Measurements from ENCODE around the gene TSHZ1. TPM values are rescaled to one million over a fixed set of nuclear protein-coding genes. Genes with fewer than 3 reads are reported as not detected.

Gene TSHZ1, protein sequence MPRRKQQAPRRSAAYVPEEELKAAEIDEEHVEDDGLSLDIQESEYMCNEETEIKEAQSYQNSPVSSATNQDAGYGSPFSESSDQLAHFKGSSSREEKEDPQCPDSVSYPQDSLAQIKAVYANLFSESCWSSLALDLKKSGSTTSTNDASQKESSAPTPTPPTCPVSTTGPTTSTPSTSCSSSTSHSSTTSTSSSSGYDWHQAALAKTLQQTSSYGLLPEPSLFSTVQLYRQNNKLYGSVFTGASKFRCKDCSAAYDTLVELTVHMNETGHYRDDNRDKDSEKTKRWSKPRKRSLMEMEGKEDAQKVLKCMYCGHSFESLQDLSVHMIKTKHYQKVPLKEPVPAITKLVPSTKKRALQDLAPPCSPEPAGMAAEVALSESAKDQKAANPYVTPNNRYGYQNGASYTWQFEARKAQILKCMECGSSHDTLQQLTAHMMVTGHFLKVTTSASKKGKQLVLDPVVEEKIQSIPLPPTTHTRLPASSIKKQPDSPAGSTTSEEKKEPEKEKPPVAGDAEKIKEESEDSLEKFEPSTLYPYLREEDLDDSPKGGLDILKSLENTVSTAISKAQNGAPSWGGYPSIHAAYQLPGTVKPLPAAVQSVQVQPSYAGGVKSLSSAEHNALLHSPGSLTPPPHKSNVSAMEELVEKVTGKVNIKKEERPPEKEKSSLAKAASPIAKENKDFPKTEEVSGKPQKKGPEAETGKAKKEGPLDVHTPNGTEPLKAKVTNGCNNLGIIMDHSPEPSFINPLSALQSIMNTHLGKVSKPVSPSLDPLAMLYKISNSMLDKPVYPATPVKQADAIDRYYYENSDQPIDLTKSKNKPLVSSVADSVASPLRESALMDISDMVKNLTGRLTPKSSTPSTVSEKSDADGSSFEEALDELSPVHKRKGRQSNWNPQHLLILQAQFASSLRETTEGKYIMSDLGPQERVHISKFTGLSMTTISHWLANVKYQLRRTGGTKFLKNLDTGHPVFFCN (N-terminal part only)
- 3.5 TPM for polyA plus RNA-seq

DNA sequence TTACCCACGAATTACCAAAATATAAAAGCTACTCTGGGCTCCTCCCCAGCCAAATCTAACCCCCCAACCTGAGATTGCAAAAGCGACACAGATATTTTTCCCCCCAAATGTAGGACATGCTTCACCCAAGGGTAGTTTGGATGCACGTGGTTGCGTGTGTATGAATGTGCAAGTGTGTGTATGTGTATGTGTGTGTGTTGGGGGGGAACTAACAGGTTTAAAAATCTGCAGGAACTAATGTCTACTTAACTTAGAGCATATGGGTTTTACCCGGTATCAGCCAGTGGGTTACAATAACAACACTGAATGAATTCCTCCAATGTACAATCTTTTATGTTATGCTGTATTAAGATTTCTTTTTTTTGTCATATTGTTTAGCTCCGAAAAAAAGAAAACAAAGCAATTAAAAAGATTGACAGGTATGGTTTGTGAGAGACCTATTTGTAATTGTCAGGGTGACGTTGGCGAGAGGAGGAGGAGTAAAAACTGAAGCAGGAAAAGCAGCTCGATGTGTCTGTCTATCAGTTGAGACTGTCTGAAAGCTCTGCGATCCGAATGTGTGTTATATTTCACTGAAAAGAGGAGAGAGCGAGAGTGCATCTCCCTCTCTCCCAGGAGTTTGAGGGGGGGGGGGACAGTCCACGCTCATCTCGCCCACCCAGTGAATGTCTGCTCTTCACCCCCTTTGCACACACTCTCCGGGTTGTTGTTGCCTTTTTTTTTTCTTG is at the start of gene TSHZ1:
TSS of gene TSHZ1 (plus strand) at position 524 of the 728 bp plus-strand sequence. CDS start 1,080 bp downstream, outside the sequence.
- no peaks in the 10 kb centered on the region for H3K9me3 Mint-ChIP-seq
- H3K27me3 Mint-ChIP-seq, result peaks cover 3% of the 10 kb centered on the region
- peaks cover 40 to 51% (median 45%) of the 10 kb centered on the region in 3 donors for H3K4me1 Mint-ChIP-seq
- peak within 1 kb of the TSS; percentile 79 to 96 (median 95) for H3K27ac Mint-ChIP-seq
- H3K4me3 Mint-ChIP-seq, result peak within 1 kb of the TSS; percentile 97 to 100 (median 98)
- H3K36me3 Mint-ChIP-seq, result peaks cover 2% of the 10 kb centered on the region

DNA sequence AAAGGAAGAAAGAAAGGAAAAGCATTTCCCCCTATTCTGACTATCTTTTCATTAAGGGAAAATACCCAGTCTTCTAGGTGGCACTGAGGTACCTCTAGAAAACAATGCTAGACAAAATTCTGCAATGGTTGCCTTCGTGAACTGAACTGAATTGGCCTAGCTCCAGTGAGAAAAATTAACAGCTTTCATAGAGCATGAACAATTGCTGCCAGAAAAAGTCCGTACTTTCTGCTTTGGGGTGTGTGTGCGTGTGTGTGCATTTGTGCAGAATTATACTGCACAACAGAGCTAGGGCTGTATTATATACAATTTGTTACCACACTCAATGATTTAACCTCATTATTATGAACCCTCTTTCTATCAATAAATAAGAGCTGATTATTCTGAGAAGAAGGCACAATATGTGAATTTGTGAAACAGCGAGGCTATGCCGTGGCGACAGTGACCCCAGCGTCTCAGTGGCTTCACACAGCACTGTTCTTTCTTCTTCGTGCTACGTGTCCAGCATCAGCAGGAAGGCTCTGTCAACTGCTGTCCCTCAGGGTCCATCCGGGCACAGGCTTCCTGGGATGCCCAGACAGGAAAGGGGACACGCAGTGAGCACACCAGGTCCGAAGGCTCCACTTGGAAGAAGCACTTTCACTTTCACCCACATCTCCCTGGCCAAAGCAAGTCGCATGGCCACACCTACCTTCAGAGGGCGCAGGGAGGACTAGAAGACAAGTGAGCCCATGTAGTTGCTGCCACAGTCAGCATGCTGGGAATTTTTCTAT is 49.2 kb upstream of the TSHZ1 start:
- Mint-ChIP-seq H3K36me3 (no peaks in the 10 kb centered on the region), H3K27me3 (peaks cover 4% of the 10 kb centered on the region), H3K4me3 (peak overlapping the region; percentile 75 to 92 (median 91)), H3K27ac (peak overlapping the region in 2 of 3 donors; percentile 55 to 72), H3K9me3 (no peaks in the 10 kb centered on the region), H3K4me1 (peaks cover 0 to 6% (median 0%) of the 10 kb centered on the region in 3 donors)

DNA sequence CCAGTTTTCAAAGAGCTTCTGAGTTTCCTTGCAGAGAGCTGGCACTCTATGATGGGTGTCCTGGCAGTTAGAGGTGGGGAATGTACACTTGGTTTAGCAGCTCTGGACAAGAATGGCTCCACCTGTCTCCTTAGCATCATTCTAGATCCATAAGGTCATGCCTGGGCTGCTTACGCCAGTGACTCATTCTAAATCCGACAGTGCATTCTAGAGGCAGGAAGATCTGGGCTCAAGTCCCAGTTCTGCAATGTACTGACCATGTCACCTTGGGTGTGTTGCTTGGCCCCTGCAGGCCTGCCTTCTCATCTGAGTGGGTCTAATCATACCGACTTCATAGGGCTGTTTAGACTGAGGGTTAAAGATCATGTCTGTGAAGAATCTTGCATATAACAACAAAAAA is 48.1 kb upstream of the TSHZ1 start:
- Mint-ChIP-seq H3K4me3 (peak overlapping the region in 1 of 4 donors; percentile 91), H3K27ac (no peak overlapping the region), H3K4me1 (peaks cover 0 to 6% (median 0%) of the 10 kb centered on the region in 3 donors), H3K27me3 (peaks cover 11% of the 10 kb centered on the region), H3K36me3 (peaks cover 2% of the 10 kb centered on the region), H3K9me3 (no peaks in the 10 kb centered on the region)

DNA sequence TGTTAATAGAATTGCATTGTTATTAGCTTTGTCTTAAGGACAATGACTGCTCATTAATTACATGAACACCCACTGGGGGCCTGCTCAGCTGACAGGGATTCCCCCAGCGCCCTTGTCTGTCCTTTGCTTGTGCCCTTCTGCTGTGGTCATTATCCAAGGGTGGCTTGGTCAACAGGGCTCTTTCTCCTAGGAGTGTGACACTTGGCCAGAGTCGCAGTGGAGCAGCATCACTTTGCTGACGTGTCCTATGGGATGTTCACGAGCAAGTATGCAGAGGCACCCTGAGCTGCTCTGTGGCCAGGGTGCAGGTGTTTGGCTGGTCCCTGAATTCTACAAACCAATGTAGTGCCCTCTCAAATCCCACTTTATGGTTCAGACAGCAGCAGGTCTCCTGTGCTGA is 47.6 kb upstream of the TSHZ1 start:
- H3K36me3 Mint-ChIP-seq, result peaks cover 2% of the 10 kb centered on the region
- peaks cover 11% of the 10 kb centered on the region for H3K27me3 Mint-ChIP-seq
- no peak overlapping the region for H3K27ac Mint-ChIP-seq
- peaks cover 0 to 1% (median 0%) of the 10 kb centered on the region in 3 donors for H3K9me3 Mint-ChIP-seq
- H3K4me3 Mint-ChIP-seq, result no peak overlapping the region
- peaks cover 0 to 6% (median 0%) of the 10 kb centered on the region in 3 donors for H3K4me1 Mint-ChIP-seq

DNA sequence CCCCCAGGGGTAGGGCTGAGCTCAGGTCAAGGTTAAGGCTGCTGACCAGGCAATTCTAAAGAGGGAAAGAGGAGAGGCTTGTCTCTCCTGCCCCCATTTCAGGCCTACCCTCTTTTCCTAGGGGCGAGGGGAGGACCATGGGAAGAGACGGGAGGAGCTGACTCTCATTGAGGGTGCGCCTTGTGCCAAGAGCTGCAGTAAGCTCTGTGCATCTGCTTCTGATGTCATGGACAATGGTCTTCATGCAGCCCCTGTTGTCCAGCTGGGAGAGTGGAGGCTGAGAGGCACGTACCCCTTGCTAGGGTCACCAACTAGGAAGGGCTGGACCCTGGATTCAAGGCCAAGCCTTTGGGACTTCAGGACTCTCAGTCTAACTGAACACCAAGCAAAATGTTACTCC is 46.9 kb upstream of the TSHZ1 start:
- Mint-ChIP-seq H3K36me3 (peaks cover 2% of the 10 kb centered on the region), H3K9me3 (peaks cover 0 to 1% (median 0%) of the 10 kb centered on the region in 3 donors), H3K27ac (no peak overlapping the region), H3K4me1 (peaks cover 0 to 6% (median 0%) of the 10 kb centered on the region in 3 donors), H3K27me3 (peaks cover 11% of the 10 kb centered on the region), H3K4me3 (no peak overlapping the region)

DNA sequence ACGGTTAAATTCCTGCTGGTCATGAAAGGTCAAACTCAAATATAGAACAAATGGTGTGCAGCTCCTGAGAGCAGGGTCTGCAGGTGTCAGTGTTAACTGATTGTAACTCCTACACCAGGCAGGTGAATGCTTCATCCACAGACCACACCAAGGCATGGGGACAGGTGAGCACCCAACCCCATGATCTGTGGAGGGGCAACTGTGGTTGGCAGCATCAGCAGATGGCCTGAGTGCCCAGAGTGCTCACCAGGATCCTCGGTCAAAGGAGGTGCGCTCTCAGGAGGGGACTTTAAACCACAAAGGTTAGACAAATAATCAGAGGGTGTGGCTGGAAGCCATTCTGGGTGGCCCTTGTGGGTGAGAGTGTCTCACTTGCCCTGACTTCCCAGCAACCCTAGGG is 46.1 kb upstream of the TSHZ1 start:
- peaks cover 10% of the 10 kb centered on the region for H3K27me3 Mint-ChIP-seq
- H3K4me1 Mint-ChIP-seq, result peaks cover 0 to 6% (median 0%) of the 10 kb centered on the region in 3 donors
- H3K9me3 Mint-ChIP-seq, result peaks cover 0 to 1% (median 0%) of the 10 kb centered on the region in 3 donors
- no peak overlapping the region for H3K27ac Mint-ChIP-seq
- H3K36me3 Mint-ChIP-seq, result peaks cover 2% of the 10 kb centered on the region
- no peak overlapping the region for H3K4me3 Mint-ChIP-seq

DNA sequence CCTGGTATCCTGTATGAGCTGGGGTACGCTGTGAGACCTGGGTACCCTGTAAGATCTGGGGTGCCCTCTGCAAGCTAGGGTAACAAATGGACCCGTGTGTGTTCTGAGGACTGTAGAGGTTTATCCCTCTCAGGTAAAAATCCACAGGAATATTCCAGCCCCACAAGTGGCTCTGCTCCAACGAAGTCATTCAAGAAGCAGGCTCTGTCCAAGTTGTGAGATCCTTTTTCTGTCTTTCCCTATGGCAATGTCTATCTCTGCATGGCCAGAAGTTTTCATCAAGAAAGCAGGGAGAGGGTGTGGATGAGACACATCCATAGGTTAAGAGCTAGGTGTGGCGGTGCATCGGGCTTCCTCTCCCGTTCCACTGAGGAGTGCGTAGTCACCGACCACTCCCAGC is 44.7 kb upstream of the TSHZ1 start:
- Mint-ChIP-seq H3K9me3 (peaks cover 0 to 1% (median 0%) of the 10 kb centered on the region in 3 donors), H3K36me3 (peaks cover 2% of the 10 kb centered on the region), H3K4me3 (no peak overlapping the region), H3K27me3 (peaks cover 10% of the 10 kb centered on the region), H3K27ac (no peak overlapping the region), H3K4me1 (peaks cover 0 to 6% (median 0%) of the 10 kb centered on the region in 3 donors)

DNA sequence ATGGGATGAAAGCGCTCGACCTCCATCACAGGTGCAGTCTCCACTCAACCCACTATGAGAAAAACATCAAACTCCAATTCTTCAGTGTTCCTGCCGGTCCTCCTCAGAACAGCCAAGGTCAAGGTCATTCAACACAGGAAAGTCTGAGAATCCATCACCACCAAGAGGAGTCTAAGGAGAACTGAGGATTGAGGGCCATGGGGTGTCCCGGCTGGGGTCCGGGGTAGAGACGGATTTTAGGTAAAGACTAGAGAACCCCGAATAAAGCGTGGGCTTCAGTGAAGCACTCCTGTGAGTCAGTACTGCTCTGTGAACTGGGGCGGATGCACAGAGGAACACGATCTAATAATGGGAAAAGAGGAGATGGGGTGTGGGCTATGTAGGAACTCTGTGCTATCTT is 43.5 kb upstream of the TSHZ1 start:
- H3K27me3 Mint-ChIP-seq, result peaks cover 10% of the 10 kb centered on the region
- H3K4me1 Mint-ChIP-seq, result no peaks in the 10 kb centered on the region
- H3K9me3 Mint-ChIP-seq, result peaks cover 0 to 1% (median 0%) of the 10 kb centered on the region in 3 donors
- peaks cover 2% of the 10 kb centered on the region for H3K36me3 Mint-ChIP-seq
- no peak overlapping the region for H3K4me3 Mint-ChIP-seq
- H3K27ac Mint-ChIP-seq, result peak overlapping the region in 1 of 3 donors; percentile 5

DNA sequence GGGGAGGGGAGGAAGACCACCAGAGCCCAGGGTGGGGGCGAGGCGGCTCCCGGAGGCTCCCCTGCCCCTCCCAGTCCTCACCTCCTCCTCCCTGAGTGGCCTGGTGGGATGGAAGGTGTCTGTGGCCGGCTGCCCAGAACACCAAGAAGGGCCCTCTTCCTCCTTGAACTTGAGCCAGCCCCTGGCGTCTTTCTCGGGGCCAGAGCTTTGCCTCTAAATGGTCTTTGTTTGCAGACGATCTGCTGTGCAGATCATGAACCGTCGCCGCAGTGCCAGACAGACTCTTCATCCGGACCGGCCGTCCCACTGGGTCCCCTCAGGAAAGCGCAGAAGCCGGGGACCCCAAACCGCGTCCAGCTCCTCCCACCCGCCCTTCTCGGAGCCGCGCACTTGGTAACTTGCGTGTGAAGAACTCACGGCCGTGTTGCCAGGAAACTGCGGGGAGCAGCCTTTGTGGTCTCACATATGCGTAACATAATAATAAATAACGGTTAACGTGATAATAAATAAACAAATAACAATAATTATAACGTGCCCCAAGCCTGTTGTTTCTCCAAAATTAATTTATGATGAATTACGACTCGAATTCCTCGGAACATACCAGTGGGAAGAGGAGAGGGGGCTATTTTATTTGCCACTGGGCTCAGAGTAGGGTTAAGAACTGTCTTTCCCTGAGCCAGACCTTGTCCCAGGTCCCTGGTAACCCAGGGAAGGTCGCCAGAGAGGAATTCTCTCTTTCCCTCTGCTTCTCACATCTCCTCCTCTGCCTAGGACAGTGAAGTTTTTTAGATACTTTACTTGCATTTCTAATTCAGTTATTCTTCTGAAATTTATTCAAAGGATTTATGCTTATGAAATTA is 42.6 kb upstream of the TSHZ1 start:
- H3K4me3 Mint-ChIP-seq, result no peak overlapping the region
- H3K36me3 Mint-ChIP-seq, result peaks cover 2% of the 10 kb centered on the region
- H3K4me1 Mint-ChIP-seq, result peaks cover 2 to 5% (median 2%) of the 10 kb centered on the region in 3 donors
- peaks cover 0 to 1% (median 0%) of the 10 kb centered on the region in 3 donors for H3K9me3 Mint-ChIP-seq
- H3K27ac Mint-ChIP-seq, result no peak overlapping the region
- H3K27me3 Mint-ChIP-seq, result peaks cover 10% of the 10 kb centered on the region

DNA sequence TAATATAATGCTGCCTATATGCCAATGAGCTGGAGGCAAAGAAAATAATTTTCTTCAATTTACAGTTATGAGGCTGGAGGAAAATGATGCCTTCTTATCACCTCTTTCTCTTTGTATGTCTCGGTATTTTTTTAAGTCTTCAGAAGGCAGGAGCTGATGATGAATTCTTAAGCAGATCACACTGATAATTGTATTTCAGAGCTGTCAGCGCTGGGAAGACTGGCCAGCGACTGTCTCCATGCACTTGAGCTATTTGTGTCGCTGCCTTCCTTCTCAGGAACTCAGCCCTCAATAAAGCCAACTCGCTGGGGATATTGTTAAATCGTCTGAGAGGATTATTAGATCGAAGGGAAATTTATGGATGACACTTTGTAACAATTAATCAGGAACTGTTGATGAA is 42.0 kb upstream of the TSHZ1 start:
- Mint-ChIP-seq H3K36me3 (peaks cover 2% of the 10 kb centered on the region), H3K9me3 (peaks cover 0 to 1% (median 0%) of the 10 kb centered on the region in 3 donors), H3K27ac (no peak overlapping the region), H3K4me3 (no peak overlapping the region), H3K27me3 (peaks cover 10% of the 10 kb centered on the region), H3K4me1 (peaks cover 6 to 9% (median 8%) of the 10 kb centered on the region in 3 donors)

DNA sequence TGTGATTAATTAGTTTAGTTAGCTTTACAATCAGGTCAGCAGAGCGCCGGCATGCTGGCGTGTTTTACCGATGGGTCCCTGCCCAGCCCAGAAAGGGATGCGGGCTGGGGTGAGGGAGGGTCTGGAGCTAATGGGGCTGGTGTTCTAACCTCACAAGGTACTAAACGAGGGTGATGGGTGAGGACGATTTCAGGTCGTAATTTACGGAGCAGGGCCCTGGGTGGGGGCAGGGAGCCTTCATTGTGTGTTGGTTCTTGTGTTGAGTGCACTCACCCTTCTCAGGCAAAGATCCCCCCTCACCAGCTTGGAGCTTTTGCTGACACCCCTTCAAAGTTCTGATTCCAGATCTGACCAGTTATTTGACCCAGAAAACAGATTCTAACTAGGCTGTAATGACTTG is 41.2 kb upstream of the TSHZ1 start:
- Mint-ChIP-seq H3K9me3 (peaks cover 0 to 1% (median 0%) of the 10 kb centered on the region in 3 donors), H3K36me3 (peaks cover 2% of the 10 kb centered on the region), H3K4me1 (peaks cover 6 to 14% (median 8%) of the 10 kb centered on the region in 3 donors), H3K27ac (no peak overlapping the region), H3K27me3 (peaks cover 10% of the 10 kb centered on the region), H3K4me3 (no peak overlapping the region)

DNA sequence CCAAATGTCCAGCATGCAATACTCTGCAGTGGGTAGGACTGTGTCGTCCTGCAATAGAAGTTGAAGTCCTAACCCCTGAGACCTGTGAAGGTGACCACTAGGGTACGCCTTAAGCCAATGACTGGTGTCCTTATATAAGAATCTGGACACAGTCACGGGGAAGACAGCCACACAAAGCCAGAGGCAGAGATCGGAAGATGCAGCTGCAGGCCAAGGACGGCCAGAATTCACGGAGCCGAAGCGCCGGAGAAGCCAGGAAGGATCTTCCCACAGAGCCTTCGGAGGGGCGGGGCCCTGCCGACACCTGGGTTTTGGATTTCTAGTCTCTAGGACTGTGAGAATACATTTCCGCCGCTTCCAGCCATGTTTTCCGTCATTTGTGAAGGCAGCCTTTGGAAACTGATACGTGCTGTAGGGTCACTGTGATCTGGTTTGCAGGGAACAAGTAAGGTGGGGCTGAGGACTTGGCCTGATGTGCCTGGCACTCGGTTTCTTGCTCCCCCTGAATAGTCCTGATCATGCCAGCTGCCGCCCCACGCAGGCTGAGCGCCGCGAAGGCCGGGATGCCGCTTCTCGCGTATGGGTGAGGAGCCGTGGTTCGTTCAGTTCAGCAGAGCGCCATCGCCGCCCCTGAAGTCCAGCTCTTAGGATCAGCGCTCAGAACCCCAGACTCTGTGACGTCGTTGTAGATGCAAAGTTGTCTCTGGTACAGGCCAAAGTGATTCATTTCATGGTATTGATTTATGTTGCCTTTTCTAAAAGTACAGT is 40.4 kb upstream of the TSHZ1 start:
- Mint-ChIP-seq H3K27ac (no peak overlapping the region), H3K4me1 (peaks cover 6 to 14% (median 8%) of the 10 kb centered on the region in 3 donors), H3K9me3 (peaks cover 0 to 1% (median 0%) of the 10 kb centered on the region in 3 donors), H3K36me3 (peaks cover 2% of the 10 kb centered on the region), H3K4me3 (no peak overlapping the region), H3K27me3 (peaks cover 9% of the 10 kb centered on the region)
